Sigmoid colon (tissue), 7 donors: ENCODE data around the gene ACOX3. TPM values are rescaled to one million over a fixed set of nuclear protein-coding genes. Genes with fewer than 3 reads are reported as not detected.

ENCODE experiments used
- DNase-seq: peaks from one replicate; pipeline ENCODE4 v3.0.0-alpha.2; 2019
- H3K27ac ChIP-seq, 4 donors: fragments of 200-600 bp; sonication (generic); one replicate each; pipeline ENCODE4 v1.5.1; 2016 to 2019; ENCODE audit warnings: mild to moderate bottlenecking in 1 of 4
- H3K27me3 ChIP-seq, 3 donors: fragments of 200-600 bp; sonication (generic); one replicate each; pipeline ENCODE4 v1.5.1; 2019; ENCODE audit warnings: mild to moderate bottlenecking in 1 of 3
- H3K36me3 ChIP-seq, 4 donors: fragments of 200-600 bp; sonication (generic); one replicate each; pipeline ENCODE4 v1.5.1; 2016 to 2019
- H3K4me1 ChIP-seq, 4 donors: fragments of 200-600 bp; sonication (generic); one replicate each; pipeline ENCODE4 v1.5.1; 2017 to 2019
- H3K4me3 ChIP-seq, 4 donors: fragments of 200-600 bp; sonication (generic); one replicate each; pipeline ENCODE4 v1.5.1; 2017 to 2019; ENCODE audit warnings: mild to moderate bottlenecking in 2 of 4, moderate library complexity in 1 of 4
- H3K9me3 ChIP-seq, 4 donors: fragments of 200-600 bp in 3 of 4; sonication (generic) in 3 of 4; one replicate each; pipeline versions ENCODE4 v1.5.1 to v1.6.1; 2013 to 2019
- EP300 ChIP-seq, 4 donors: sonication (generic); formaldehyde crosslinking; IDR thresholded peaks; one replicate each; pipeline ENCODE4 v1.6.1; 2017; ENCODE audit warnings: antibody characterized with exemption in 4 of 4
- POLR2A ChIP-seq, 2 donors: fragments of 450-650 bp; IDR thresholded peaks; one replicate each; pipeline ENCODE4 v1.6.1; 2016; ENCODE audit warnings: antibody characterized with exemption in 2 of 2, mild to moderate bottlenecking in 2 of 2, moderate library complexity in 2 of 2
- POLR2AphosphoS5 ChIP-seq, 4 donors: sonication (generic); formaldehyde crosslinking; IDR thresholded peaks; one replicate each; pipeline ENCODE4 v1.6.1; 2017; ENCODE audit warnings: antibody characterized with exemption in 4 of 4
- WGBS, 2 donors: extraction: QIAGEN DNeasy Blood & Tissue Kit; methylation state at CpG; one replicate each; pipeline ENCODE4 v1.1.7; 2013; 5-methylcytosine and 5-hydroxymethylcytosine counted together
- intact Hi-C: fragments of 100-400 bp; cut with DNase I; formaldehyde crosslinking; loops from one replicate; pipeline ENCODE4 v1.15.1; 2023
- polyA plus RNA-seq, 3 donors: library from polyadenylated mRNA; stranded (reverse); fragments of 200-250 nt; gene quantifications; one replicate each; pipeline ENCODE4 v1.2.3, GENCODE V29; 2013
- total RNA-seq, 4 donors: library from RNA; depleted of rRNA; stranded (reverse); fragments of >200 nt; gene quantifications; one replicate each; pipeline ENCODE4 v1.1.0, GENCODE V29; 2016
- TF ChIP-seq, protein P1 (sequence below), 4 experiments: fragments of 450-650 bp in 3 of 4; fragments of 200-600 bp in 1 of 4; IDR thresholded peaks; one replicate each; pipeline ENCODE4 v1.5.1; 2016 to 2019; ENCODE audit warnings: antibody characterized with exemption in 4 of 4, mild to moderate bottlenecking in 3 of 4, moderate library complexity in 2 of 4
- donor health status: healthy with polysubstance abuse.
- donor health status: Bipolar disorder and iron deficiency.
- donor health status: healthy.

The ACOX3 gene
- total and polyA plus RNA-seq, 7 donors, result 8.4 to 51.0 (median 24.8) TPM

- TF ChIP-seq EP300 (IDR thresholded peaks at IDR 0.05) (no peak), POLR2AphosphoS5 (IDR thresholded peaks at IDR 0.05) (no peak), POLR2A (IDR thresholded peaks at IDR 0.05) (no peak)
- TF ChIP-seq, protein P1, sequence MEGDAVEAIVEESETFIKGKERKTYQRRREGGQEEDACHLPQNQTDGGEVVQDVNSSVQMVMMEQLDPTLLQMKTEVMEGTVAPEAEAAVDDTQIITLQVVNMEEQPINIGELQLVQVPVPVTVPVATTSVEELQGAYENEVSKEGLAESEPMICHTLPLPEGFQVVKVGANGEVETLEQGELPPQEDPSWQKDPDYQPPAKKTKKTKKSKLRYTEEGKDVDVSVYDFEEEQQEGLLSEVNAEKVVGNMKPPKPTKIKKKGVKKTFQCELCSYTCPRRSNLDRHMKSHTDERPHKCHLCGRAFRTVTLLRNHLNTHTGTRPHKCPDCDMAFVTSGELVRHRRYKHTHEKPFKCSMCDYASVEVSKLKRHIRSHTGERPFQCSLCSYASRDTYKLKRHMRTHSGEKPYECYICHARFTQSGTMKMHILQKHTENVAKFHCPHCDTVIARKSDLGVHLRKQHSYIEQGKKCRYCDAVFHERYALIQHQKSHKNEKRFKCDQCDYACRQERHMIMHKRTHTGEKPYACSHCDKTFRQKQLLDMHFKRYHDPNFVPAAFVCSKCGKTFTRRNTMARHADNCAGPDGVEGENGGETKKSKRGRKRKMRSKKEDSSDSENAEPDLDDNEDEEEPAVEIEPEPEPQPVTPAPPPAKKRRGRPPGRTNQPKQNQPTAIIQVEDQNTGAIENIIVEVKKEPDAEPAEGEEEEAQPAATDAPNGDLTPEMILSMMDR (IDR thresholded peaks at IDR 0.05), result peak in 1 of 4 experiments; percentile 9
- H3K4me3 ChIP-seq, result no peak overlapping the region
- WGBS, 2 donors, result 83 to 87% methylated on average over 9 of the region's 9 CpGs
- H3K27me3 ChIP-seq, result no peaks in the 10 kb centered on the region
- no peaks in the 10 kb centered on the region for H3K9me3 ChIP-seq
- H3K4me1 ChIP-seq, result peaks cover 0 to 17% (median 6%) of the 10 kb centered on the region in 4 donors
- peaks cover 18 to 83% (median 46%) of the 10 kb centered on the region in 4 donors for H3K36me3 ChIP-seq
- DNase-seq, result no peak
- intact Hi-C loops, result no loop called here
- H3K27ac ChIP-seq, result peak overlapping the region in 1 of 4 donors; percentile 61
These were observed 30.4 kb downstream of the ACOX3 start for GRCh38 chr4:8410066-8410625.

- no peak overlapping the region for H3K4me3 ChIP-seq
- no peak overlapping the region for H3K27ac ChIP-seq
- TF ChIP-seq, protein P1 (IDR thresholded peaks at IDR 0.05), result no peak
- no peak for TF ChIP-seq POLR2AphosphoS5 (IDR thresholded peaks at IDR 0.05)
- TF ChIP-seq EP300 (IDR thresholded peaks at IDR 0.05), result no peak
- TF ChIP-seq POLR2A (IDR thresholded peaks at IDR 0.05), result no peak
- peaks cover 0 to 17% (median 6%) of the 10 kb centered on the region in 4 donors for H3K4me1 ChIP-seq
- no peaks in the 10 kb centered on the region for H3K27me3 ChIP-seq
- intact Hi-C loops, result loop anchor here (10.0 kb wide), 1 partner anchor 255 kb away; the partner anchor contains the start of gene ABLIM2
- no peaks in the 10 kb centered on the region for H3K9me3 ChIP-seq
- 46 to 74% methylated on average over 17 of the region's 17 CpGs for WGBS, 2 donors
- DNase-seq, result peak; percentile 68
- H3K36me3 ChIP-seq, result peaks cover 11 to 83% (median 45%) of the 10 kb centered on the region in 4 donors
These were observed 31.1 kb downstream of the ACOX3 start for GRCh38 chr4:8409264-8410065.

GRCh38 chr4:8407756-8408155 is 32.8 kb downstream of the ACOX3 start:
- Histone ChIP-seq H3K36me3 (peaks cover 9 to 82% (median 35%) of the 10 kb centered on the region in 4 donors), H3K4me3 (no peak overlapping the region), H3K27ac (no peak overlapping the region), H3K4me1 (peaks cover 0 to 25% (median 12%) of the 10 kb centered on the region in 4 donors), H3K9me3 (no peaks in the 10 kb centered on the region), H3K27me3 (no peaks in the 10 kb centered on the region)
- DNase-seq, result peak; percentile 58
- intact Hi-C loops, result loop anchor here (10.0 kb wide), 1 partner anchor 253 kb away; the partner anchor contains the start of gene ABLIM2
- TF ChIP-seq, protein P1 (IDR thresholded peaks at IDR 0.05), result no peak
- TF ChIP-seq POLR2A (IDR thresholded peaks at IDR 0.05) (no peak), POLR2AphosphoS5 (IDR thresholded peaks at IDR 0.05) (no peak), EP300 (IDR thresholded peaks at IDR 0.05) (no peak)
- WGBS, 2 donors, result 61 to 89% methylated on average over 9 of the region's 9 CpGs

DNA sequence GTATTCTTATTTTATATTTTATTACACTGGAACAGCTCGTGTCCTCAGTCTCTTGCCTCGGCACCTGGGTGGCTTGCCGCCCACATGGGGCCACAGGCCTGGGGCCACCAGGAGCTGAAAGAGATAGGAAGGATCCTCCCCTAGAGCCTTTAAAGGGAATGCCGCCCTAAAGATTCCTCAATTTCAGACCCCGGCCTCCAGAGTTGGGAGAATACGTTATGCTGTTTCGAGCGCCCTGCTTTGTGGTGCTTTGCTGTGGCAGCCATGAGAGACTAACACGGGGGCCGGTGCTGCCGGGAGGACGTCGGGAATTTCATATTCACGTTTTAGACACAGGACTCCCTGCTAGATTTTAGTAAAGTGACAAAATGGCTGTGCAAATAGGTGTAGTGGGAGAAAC is 33.2 kb downstream of the ACOX3 start:
- Histone ChIP-seq H3K9me3 (no peaks in the 10 kb centered on the region), H3K27me3 (no peaks in the 10 kb centered on the region), H3K4me3 (no peak overlapping the region), H3K27ac (no peak overlapping the region), H3K4me1 (peaks cover 0 to 29% (median 16%) of the 10 kb centered on the region in 4 donors), H3K36me3 (peaks cover 9 to 79% (median 33%) of the 10 kb centered on the region in 4 donors)
- WGBS, 2 donors, result 97 to 98% methylated on average over 14 of the region's 14 CpGs
- intact Hi-C loops, result loop anchor here (10.0 kb wide), 1 partner anchor 253 kb away; the partner anchor contains the start of gene ABLIM2
- TF ChIP-seq POLR2AphosphoS5 (IDR thresholded peaks at IDR 0.05), result no peak
- TF ChIP-seq EP300 (IDR thresholded peaks at IDR 0.05), result no peak
- TF ChIP-seq, protein P1 (IDR thresholded peaks at IDR 0.05), result no peak
- no peak for TF ChIP-seq POLR2A (IDR thresholded peaks at IDR 0.05)
- peak; percentile 57 for DNase-seq
